Ramos (cell line): ENCODE results near the gene LMO2.

Experiments
- in situ Hi-C: fragments of 300-500 bp; cut with MboI; formaldehyde crosslinking; loops from one replicate; pipeline ENCODE4 v1.14.3; 2022; ENCODE audit warnings: low sequenced_read_pairs; ENCODE audit not compliant: unreplicated experiment

LMO2 gene

DNA sequence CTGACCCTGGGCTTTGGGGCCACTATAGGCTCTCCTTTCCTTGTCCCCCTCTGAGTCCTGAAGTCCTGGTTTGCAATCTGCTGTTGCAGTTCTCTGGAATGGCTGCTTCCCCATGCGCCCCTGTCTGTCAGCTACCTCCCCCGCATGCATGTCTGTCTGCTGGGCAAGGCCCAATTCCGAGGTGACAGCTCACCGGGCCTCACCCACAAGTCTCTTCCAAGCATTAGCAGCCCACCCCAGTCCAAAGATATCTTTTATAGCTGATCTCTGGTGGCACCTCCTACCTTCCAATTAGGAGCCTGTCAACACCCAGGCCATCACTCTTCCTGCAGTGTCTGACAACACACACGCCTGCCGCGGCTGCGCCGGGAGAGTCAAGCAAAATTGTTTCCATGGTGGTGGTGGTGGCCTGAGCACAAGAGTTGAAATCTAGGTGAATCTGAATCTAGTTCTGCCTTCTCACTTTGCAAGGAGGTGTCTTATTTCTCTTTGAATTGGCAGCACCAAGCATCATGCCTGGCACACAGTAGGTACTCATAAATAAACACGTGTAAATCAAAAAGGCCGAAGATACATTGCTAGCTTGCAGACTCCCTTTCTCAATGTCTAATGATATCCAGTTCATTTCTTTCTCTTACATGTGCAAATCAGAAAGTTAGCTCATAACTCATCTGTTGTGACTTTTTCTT is 1.2 kb upstream of the LMO2 start:
- in situ Hi-C loops: no loop called here

DNA sequence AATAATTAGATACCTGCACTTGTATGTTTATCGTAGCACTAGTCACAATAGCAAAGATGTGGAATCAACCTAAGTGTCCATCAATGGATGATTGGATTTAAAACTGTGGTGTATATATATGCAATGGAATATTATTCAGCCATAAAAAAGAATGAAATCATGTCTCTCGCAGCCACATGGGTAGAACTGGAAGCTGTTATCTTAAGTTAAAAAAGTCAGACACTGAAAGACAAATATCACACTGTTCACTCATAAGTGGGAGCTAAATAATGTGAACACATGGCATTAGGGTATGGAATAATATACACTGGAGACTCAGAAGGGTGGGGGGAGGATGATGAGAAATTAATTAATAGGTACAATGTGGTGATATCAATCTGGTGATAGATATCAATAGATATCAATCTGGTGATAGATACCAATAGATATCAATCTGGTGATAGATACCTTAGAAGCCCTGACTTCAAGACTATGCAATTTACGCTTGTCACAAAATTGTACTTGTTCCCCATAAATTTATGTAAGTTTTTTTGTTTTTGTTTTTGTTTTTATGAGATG is 2.0 kb downstream of the LMO2 start:
- in situ Hi-C loops: no loop called here

- in situ Hi-C loops: no loop called here
These were observed 2.6 kb downstream of the LMO2 start for GRCh38 chr11:33889296-33889695.

- in situ Hi-C loops: no loop called here
These were observed 4.0 kb downstream of the LMO2 start for GRCh38 chr11:33887886-33888285.

DNA sequence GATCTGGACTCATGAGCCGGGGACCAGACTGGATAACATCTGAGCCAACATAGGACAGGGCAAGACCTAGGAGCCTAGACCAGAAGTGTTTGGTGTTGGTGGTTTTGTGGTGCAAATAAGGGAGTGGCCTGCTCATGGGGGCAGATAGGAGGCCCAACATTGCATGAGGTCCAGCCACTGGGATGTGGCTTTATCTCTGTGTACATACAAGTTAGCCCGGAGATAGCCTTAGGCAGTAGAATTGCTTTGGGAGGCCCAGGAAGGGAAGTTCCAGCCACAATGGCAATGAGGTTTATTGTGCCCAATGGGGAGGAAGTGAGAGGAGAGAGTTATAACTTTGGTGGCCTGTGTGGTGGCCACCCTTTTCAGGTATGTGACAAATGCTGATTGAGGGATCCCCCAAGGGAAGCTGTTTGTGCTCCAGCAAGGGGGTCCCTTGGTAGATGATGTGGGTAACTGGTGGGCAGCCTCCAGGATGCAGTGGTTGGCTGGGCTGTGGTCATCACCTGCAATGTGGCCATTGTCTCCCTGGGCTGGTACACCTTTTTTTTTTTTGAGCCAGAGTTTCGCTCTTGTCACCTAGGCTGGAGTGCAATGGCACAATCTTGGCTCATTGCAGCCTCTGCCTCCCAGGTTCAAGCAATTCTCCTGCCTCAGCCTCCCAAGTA is 6.4 kb downstream of the LMO2 start:
- in situ Hi-C loops: no loop called here

DNA sequence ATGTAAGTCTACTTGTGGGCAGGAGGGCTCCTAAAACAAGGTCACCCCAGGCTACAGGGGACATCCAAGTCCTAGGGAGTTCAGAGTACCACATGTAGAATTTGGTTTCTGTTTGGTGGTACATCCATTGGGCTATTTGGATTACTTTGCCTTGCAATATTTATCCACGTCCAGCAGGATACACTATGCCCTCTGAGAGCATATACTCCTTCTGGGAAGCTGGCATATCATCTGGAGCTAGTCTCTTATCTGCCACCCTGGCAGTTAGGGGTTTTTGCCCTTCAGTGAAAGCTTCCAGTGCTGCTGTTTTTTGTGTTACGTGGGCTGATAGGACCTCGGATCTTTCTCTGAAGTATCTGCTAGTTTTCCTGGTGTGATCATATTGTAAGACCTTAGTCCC is 7.3 kb downstream of the LMO2 start:
- in situ Hi-C loops: no loop called here

GRCh38 chr11:33884035-33884434 is 7.8 kb downstream of the LMO2 start:
- in situ Hi-C loops: no loop called here

DNA sequence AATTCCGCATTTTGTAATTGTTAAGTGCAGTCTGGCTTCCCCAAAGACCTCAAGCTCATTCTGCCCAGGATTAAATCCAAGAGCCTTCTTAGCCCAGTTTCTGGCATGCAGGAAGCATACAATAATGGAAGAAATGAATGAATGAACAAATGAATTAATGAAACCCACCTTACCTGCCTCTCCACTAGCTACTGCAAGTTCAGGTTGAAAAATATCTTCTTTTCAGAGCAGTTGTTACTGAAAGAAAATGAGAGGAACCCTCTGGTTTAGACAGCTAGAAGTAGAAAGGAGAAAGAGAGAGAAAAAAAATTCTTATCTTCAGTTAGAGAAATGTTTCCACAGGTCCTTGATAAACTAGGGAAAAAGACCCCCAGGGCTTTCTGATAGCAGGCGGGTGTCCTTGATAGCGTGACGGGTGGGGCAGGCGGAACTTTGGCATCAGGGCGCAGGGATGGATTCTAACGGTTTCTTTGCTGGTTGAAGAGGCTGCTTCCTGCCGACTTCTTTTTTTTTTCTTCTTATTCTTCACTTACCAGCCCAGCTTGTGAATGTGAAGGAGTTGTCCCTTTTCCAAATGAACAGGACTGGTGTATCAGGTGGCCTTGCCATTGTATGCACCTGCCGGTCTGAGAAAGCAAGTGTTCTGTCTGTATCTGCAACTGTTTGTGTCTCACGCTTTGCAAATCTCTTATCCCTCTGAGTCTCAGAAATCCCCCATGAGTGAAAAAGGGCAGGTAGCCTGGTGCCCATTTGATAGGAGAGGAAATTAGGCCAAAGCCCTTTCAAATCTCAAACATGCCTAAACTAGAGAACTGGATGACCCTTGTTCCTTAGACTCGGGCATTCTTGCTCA is 10.0 kb downstream of the LMO2 start:
- in situ Hi-C loops: no loop called here

DNA sequence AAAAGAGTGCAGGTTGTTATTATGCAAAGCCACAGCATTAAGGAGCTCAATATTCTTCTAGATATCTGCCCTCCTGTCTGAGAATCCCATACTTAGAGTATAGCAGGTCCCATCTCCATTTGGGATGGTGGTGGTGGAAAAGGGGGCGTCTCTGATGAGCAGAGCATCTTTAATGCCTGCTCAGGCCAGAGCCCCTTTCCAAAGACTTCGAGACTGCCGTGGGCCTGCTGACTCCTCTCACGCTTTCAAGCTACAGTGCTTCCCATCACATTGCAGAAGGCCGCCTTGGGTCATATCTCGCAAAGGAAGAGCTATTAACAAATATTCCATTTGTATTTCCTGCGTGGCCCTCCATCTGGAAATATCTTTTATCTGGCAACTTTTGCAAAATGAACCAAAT is 10.9 kb downstream of the LMO2 start:
- in situ Hi-C loops: no loop called here

DNA sequence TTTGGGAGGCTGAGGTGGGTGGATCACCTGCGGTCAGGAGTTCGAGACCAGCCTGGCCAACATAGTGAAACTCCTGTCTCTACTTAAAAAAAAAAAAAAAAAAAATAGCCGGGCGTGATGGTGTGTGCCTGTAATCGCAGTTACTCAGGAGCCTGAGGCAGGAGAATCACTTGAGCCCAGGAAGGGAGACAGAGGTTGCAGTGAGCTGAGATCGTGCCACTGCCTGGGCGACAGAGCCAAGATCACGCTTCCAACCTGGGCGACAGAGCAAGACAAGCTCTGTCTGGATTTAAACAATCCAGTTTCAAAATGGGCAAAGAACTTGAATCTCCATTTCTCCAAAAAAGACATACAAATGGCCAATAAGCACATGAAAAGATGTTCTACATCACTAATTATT is 12.5 kb downstream of the LMO2 start:
- in situ Hi-C loops: no loop called here

- in situ Hi-C loops: no loop called here
These were observed 14.8 kb downstream of the LMO2 start for GRCh38 chr11:33877038-33877437.

DNA sequence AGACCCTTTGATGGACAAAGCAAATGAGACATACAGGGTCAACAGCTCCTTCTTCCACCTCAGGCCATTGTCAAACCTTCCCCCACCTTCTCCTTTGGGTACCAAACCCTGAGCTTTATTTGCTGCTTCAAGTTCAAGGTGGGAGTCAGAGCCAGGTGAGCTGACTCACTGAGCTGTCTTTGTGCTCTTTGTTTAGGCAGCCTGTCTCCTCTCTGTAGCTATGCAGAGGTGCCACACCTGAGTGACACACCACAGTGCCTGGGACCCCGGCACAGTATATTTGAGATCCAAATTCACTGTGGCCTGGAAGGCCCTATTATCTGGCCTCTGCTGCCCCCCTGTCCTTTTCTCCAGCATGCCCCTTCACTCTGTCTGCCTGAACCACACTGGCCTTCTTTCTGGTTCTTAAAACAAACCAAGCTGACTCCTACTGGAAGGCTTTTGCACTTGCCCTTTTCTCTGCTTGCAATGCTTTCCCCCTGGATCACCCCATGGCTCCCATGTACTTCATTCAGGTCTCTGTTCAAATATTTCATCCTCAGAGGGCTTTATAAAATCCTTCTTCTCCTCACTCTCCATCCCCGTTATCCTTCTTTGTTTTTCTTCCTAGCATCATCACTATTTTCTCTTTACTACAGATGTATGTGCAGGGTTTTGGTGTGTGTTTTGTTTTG is 16.1 kb downstream of the LMO2 start:
- in situ Hi-C loops: no loop called here

GRCh38 chr11:33874910-33875490 is 16.9 kb downstream of the LMO2 start:
- in situ Hi-C loops: no loop called here

DNA sequence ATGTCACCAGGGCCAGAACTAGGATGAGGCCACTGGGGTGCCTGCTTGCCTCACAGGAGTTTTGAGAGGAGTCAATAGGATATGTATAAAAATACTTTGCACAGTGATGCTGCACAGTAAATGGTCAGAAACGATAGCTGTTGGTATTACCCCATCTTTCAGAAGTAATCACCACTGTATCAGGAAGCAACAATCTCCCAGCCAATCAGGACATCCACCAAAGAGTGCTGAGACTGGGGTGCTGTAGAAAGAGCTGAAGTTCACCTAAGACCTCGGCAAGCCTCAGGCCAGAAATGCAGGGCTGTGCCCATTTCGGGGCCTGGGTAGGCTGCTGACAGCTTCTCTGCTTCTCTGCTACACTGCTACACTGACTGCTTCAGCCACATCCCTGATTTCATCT is 17.4 kb downstream of the LMO2 start:
- in situ Hi-C loops: no loop called here

DNA sequence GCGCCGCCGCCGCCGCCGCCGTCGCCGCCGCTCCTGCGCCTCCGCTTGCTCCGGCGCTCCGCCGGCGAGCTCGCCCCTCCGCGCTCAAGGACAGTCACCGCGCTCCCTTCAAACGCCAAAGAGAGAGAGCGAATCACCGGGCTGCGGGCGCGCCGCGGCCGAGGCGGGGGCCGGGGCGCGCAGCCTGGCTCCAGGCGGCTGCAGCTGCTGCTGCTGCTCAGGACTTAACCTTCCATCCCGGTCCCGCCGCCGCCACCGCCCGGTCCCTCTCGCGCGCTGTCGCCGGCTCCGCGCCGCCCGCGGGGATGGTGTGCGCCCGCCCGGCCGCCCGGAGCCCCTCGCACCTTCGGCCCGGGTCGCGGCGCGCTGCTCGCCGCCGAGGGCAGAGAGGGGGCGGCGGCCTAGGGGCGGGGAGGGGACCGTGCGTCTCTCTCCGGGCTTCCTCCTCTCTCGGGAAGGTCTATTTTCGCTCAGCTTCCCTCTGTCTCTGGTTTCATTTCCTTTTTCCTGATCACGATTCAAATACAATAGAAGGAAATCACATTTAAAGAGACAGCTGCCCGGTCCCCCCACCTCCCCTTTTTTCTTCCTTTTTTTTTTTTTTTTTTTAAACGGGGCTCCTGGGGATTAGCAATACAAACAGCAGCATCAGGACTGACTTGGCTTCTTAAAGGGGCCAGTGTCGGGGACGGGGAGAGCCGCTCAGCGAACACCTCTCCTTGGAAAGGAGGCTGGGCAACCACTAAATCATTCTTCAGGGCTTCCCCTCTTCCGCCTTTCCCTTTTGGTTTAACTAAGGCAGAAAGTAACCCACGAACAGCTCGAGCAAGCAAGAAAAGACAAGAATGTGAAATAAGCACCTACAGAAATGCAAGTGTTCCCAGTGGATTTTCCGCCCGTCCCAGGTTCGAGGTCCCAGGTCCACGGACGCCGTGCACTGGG is 22.1 kb downstream of the LMO2 start:
- in situ Hi-C loops: no loop called here

- in situ Hi-C loops: no loop called here
These were observed 23.0 kb downstream of the LMO2 start for GRCh38 chr11:33868647-33869461.

- in situ Hi-C loops: no loop called here
These were observed 23.8 kb downstream of the LMO2 start for GRCh38 chr11:33867996-33868646.

DNA sequence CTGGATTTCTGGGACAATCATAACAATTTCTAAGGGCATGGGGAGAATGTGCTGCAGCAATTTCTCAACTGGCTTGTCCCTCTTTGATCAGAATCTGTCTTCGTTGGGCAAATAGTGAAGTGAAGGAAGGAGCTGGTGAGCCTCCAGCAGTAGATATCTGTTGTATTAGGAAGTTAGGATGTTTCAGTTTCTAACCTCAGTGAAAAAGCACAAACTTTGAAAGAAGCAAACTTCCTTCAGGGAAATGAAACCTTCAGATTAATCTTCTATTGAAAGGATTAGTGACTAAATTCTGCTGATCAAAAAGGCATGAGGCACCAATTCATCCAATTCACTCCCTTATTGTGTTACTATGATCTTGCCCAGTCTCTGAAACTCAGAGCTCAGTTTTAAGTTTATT is 24.3 kb downstream of the LMO2 start:
- in situ Hi-C loops: no loop called here
